IPS-NIHi7 (cell line): ENCODE results near the gene DEPDC4.
"Not testable (repeated sequence)": the region's sequence is repeated elsewhere in the genome, so short reads cannot be mapped to it uniquely, and the experiment has no call there.

Experiments used
- DNase-seq: peaks from one replicate; pipeline ENCODE4 v3.0.0; 2012; ENCODE audit warnings: mixed read lengths; ENCODE audit errors: extremely low spot score

DEPDC4 gene

DNA sequence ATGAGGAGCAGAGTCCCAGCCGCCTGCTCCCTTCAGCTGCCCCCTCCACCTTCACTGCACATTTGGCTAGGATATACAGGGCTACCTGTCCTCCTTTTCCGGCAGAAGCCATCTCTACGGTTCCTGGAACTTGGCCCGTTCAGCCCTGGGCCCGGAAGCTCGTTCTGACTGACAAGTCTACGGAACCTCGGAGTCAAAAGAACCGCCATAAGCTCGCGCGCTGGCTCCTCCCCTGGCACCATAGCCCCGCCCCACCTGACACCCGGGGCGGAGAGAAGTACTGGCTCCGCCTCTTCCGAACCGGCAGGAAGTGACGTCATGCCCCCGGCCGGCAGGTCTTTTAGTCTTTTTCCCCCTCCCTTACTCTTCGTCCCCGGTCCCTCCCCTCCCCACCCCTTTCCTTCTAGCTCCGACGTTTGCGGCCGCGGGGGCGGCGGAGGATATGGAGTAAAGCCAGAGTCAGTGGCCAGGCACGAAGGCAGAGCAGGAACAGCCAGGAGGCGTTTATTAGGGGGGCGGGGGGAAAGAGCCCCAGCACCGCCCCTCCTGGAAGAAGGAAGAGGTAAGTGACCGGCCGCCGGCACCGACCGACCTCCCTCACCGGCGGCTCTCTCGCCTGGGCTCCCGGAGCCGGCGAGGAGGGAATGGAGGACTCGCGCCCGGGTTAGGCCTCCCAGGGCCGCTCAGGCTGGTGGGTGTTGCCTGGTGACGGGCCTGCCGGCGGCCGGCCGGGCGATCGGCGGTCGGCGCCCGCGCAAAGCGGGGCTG, at the start of gene DEPDC4, which contains the start of gene SCYL2:
DEPDC4 (minus strand) TSS at position 245 of the 768 bp plus-strand sequence; CDS start at position 242, 3 bp downstream.
SCYL2 (plus strand) TSS at position 343 of the 768 bp plus-strand sequence. CDS start 15,794 bp downstream, outside the sequence.
- DNase-seq = peak; percentile 95

DNA sequence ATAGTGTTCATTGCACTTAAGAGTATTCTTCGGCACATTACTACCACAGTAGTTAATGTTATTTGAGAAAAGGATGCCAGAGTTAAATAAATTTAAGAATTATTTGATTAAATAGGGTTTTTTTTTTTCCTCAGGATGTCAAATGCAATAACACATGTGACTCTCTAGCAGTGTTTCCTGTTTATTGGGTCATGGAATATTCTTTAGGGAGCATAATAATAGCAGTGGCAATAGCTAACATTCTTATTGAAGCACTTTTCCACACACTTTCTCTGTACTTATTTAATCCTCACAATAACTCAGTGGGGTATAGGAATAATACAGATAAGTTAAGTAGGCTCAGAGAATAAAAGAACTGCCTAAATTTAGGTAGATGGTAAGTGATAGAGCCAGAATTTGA, 44.4 kb upstream of the DEPDC4 start:
- DNase-seq = no peak

DNA sequence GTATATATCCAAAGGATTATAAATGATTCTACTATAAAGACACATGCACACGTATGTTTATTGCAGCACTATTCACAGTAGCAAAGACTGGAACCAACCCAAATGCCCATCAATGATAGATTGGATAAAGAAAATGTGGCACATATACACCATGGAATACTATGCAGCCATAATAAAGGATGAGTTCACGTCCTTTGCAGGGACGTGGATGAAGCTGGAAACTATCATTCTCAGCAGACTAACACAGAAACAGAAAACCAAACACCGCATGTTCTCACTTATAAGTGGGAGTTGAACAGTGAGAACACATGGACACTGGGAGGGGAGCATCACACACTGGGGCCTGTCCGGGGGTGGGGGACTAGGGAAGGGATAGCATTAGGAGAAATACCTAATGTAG, 41.3 kb upstream of the DEPDC4 start:
- not testable (repeated sequence) for DNase-seq

DNA sequence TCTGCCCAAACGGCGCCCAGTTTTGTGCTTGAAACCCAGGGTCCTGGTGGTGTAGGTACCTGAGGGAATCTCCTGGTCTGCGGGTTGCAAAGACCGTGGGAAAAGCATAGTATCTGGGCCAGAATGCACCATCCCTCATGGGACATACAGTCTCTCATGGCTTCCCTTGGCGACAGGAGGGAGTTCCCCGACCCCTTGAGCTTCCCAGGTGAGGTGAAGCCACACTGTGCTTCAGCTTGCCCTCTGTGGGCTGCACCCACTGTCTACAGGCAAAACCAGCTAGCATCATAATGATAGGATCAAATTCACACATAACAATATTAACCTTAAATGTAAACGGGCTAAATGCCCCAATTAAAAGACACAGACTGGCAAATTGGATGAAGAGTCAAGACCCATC, 37.5 kb upstream of the DEPDC4 start:
- not testable (repeated sequence) for DNase-seq

DNA sequence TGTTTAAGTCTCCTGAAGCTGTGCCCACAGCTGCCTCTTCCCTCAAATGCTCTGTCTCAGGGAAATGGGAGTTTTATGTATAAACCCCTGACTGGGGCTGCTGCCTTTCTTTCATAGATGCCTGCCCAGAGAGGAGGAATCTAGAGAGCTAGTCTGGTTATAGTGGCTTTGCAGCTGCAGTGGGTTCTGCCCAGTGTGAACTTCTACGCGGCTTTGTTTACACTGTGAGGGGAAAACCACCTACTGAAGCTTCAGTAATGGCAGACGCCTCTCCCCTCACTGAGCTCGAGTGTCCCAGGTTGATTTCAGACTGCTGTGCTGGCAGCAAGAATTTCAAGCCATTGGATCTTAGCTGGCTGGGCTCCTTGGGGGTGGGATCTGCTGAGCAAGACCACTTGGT, 37.0 kb upstream of the DEPDC4 start:
- no peak for DNase-seq

DNA sequence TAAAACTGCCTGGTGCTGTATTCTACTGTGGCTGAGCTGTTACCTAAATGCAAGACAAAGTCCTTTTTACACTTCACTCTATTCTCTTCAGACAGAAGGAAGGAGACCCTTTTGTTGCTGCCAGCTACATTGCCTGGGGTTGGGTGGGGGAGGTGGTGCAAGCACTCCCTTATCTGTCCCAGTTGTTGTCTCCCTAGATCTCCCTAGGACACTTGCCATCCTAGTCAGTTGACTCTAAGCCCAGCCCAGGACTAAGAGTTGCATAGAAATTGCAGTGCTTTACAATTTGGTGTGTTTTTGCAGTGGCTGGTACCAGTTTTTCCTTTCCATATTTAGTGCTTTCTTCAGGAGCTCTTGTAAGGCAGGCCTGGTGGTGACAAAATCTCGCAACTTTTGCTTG, 35.2 kb upstream of the DEPDC4 start:
- no peak for DNase-seq

DNA sequence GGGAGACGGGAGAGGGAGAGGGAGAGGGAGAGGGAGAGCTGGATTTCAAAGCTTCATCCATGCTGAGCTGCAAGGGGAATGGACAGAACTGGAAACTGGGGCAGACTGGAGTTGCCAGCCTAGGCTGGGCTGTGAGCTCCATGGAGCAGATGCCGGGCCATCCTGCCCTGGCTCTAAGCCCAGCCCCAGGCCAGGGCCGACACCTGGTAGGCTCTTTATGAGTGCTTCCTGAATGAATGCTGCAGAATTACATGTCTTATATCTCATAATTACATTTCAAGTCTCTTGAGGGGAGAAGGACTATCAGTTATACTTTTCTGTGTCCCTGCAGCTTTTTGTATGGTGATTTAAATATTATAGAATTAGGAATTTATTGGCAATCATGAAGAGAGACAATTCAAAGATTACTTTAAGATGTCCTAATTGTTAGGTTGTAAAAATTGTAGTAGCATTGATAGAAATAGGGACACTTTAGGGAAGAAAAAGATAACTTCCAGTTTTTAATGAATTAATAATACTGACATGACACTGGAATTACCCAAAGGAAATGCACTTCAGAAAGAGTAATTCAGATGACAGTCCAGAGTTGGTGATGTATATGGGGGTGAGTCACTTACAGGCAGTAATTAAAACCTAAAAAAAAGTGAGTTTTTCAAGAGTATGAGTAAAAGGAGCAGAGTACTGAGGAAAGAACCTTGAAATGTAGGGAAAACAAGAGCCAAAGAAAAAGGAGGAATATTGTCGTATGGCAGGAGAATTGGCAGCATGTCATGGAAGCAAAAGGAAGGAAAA, 29.1 kb upstream of the DEPDC4 start:
- DNase-seq = no peak

DNA sequence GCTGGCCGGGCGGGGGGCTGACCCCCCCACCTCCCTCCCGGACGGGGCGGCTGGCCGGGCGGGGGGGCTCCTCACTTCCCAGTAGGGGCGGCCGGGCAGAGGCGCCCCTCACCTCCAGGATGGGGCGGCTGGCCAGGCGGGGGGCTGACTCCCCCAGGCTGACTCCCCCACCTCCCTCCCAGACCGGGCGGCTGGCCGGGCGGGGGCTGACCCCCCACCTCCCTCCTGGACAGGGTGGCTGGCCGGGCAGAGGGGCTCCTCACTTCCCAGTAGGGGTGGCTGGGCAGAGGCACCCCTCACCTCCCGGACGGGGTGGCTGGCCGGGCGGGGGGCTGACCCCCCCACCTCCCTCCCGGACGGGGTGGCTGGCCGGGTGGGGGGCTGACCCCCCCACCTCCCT, 27.5 kb upstream of the DEPDC4 start:
- DNase-seq = not testable (repeated sequence)

DNA sequence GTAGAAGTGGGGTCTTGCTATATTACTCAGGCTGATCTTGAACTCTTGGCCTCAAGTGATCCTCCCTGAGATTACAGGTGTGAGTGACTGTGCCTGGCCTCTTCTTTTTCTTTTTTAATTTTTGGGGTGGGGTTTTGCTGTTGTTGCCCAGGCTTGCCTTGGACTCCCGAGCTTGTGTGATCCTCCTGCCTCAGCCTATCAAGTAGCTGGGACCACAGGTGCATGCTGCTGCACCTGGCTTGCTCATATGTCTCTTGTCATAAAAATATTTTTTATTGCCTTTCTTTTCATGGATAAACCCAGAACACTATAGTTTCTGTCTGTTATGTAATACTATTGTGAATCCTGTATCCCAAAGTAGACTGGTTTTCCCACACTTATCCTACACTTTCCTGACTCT, 26.1 kb upstream of the DEPDC4 start:
- DNase-seq = no peak

DNA sequence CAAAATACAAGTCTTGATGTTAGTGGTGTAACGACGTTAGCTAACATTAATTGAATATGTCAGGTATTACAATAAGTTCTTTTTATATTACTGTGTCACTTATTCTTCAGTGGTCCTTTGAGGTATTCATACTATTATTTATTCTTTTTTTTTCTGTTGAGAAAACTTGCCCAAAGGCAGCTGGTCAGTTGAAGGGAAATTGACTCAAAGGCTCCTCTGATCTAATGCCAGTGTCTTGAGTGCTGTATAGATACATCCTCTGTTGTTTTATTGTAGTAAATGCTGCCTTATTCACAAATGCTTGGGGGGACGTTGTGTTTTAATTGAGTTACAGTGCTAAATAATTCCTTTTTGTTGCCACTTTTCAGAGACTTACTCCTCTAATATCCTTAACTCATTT, 23.1 kb upstream of the DEPDC4 start:
- no peak for DNase-seq

DNA sequence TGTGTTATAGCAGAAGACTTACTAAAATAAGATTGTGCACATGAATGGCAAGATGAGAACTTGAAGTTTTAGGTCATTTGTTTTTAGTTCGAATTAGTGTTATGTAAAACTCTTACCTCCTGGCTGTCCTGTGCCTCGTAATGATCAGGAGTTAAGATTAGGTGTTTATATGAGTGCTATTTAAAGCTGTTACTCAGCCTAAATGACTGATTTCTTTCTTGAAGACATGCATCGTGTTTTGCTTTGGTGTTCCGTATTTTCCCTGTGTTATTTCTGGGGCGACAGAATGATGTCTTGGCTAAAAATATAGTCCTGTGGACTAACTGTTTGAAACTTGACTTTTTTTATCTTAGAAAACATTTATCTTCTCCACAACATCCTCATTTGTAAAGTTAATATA, 22.2 kb upstream of the DEPDC4 start:
- DNase-seq = no peak

DNA sequence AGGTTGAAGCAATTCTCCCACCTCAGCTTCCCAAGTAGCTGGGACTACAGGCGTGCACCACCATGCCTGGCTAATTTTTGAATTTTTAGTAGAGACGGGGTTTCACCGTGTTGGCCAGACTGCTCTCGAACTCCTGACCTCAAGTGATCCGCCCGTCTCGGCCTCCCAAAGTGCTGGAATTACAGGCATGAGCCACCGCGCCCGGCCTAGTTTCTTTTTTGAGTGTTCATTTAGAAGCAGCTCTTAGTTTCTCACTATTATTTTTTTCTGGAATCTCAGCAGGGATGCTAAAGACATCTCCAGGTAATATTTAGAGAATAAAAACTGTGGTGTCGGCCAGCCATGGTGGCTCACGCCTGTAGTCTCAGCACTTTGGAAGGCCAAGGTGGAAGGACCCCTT, 17.7 kb upstream of the DEPDC4 start:
- DNase-seq = not testable (repeated sequence)

DNA sequence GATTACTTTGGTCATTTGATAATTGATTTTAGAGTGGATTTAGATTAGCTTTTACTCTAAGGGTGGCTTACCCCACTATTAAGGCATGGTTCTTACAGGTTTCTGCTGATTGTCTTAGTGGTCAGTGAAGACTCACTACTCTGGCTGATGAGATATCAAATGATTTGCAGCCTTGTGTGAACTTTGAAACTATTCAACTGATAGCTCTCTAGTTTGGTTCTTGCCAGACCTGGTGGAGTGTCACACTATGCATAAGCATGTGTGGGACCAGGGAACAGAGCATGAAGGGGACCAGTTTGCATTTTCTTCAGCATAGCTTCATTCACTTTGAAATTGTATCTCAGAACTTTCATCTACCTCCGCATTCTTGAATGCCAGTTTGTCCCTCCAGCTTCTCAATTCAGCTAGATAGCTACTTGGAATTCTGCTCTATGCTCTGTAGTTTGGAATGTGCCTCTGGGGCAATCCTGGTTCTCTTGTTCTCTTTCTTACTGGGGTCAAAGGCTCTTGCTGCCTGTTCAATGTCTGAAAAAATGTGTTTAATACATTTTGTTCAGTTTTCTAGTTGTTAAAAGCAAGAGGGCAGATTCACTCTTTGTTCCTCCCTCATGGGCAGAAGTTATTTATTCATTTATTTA, 12.8 kb upstream of the DEPDC4 start:
- DNase-seq = peak; percentile 16

DNA sequence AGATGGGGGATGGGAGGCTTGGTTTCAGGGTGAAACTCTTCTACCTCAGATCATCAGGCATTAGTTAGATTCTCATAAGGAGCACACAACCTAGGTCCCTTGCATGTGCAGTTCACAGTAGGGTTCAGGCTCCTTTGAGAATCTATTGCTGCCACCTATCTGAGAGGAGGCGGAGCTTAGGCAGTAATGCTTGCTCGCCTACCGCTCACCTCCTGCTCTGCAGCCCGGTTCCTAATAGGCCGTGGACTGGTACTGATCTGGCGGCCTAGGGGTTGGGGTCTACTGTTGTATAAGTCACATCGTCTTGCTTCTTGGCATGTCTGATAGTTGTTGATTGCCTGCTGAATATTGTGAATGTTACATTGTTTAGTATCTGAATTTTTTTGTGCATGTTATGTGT, 12.3 kb upstream of the DEPDC4 start:
- no peak for DNase-seq

DNA sequence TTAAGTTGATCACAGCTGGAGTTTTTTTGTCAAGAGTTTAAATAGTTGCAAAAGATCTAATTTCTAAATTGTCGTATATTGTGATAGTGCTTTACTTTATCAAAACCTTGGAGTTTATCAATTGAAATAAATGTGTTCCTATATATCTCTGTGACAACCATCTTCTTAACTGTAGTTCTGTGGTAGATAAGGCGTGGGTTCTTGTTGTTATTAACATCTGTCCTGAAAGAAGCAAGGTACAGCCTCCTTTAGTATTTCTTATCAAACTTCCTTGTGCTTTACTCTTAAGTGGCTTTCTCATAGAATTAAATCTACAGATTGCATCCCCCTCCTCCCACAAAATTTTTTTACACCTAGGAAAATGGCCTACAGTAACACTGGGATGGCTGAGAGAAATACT, 7.4 kb upstream of the DEPDC4 start:
- no peak for DNase-seq

DNA sequence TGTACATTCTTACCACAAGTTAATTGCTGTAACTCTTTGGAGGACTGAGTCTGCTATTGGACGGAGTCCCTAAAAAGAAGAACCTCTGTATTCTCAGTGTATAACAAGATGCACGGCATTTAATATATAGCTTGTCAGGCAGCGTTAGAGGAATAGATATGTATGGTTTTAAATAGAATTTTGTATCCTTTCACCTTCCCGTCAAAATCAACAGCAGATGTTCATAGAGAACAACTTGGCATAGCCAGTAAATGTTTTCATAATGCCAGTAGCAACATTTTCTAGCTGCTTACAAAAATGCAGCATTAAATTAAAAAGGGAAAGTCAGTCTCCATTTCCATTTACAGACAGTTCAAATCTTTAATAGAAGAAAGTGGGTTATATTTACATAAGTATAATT, 6.9 kb upstream of the DEPDC4 start:
- no peak for DNase-seq

DNA sequence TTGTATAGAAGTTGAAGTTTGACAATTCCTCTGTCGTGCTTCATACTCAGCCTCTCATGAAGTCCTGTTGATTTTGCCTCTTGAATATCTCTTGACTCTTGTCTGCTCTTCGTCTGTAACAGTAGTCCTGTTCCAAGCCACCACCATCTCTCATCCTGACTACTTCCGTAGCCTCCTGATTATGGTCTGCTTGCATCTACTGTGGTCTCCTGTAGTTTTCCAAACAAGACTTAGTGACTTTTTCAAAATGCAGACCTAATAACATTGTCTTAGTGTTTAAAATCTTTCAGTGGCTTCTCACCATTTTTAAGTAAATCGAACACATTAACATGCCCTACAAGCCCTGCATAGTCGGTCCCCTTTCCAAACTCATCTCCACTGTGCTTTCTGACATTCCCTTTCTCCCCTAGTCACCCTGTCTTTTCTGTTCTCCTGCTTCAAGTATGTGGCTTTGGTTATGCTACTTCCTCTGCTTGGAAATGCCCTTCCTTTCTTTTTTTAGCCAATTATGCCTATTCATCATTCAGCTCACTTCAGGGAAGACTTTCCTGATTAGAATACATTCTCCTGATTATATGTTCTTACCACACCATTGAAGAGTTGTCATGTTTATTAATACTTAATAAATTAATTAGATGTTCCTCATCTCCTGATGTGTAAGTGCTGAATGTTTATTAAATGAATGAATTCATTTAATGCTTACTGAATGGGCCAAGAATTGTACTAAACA, 2.1 kb upstream of the DEPDC4 start:
- no peak for DNase-seq

DNA sequence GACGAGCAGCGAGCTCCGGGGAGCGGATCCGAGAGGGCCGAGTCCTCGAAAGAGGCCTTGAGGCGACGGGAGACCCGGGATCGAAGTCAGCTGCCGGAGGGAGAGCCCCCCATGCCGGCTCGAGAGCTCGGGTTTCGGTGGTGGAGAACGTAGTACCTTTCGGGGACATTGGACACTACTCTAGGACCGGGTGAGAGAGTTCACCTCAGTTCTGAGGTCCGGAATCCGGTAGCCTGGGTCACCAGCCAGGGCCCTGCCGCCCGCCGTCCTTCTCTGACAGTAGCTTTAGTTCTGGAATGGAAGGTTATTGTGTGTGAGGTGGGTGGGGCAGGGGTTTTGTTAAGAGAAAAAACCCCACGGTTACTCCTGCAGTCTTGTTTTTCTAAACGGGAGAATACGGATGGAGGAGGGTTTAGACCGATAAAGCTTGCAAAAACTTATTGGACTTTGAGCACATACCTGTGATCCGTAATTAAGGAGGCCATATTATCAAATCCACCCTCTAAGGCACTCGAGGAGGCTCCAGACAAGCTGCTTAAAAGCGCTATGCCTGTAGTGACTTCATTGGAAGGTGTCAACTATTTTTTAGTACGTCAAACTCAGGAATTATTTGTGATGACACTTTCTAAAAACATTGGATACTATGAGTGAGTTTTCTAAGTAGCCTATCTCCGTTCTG, 863 bp upstream of the DEPDC4 start:
- DNase-seq = no peak

DNA sequence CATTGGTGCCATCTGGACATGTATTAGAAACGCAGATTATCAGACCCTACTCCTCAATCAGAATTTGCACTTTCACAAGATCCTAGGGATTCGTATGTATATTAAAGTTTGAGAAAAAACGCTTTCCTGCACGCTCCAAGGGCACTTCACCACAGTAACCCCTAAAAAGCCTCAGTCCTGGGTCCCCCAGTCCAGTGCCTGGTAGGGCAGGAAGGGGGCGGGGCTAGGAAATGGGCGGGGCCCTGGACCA, 369 bp downstream of the DEPDC4 start:
- DNase-seq = peak; percentile 96

DNA sequence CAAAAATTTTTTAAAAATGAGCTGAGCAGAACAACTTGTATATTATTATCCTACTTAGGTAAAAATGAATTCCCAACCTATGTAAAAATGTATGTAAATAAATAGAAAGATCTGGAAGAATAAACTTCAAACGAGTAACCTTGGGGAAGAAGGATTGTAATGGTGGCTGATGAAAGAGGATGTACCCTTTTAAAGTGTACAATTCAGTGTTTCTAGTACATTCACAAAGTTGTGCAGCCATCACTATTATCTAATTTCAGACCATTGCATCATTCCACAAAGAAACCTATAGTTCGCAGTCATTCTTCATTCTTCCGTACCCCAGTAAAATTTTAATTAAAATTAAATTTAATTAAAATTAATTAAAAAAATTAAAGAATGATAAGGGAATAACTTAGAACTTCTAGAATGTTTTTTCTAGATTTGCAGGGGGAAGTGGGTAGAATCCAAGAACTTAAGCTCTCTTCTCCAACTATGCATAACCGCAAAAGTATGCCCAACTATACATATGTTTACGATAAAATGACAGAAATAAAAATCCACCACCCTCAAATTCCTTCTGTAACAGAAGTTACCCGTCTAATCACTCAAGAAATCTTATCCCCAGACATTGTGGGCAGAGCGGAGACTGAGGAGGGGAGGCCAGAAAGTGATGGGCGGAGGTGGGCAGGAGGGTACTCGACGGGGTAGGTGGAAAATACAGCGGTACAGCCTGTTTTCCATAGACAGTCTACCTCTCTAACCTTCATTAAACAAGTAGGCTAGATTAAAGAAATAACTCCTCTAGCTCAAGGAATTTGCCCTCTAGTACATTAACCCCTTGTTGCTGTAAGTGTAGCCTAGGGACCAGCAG, 921 bp downstream of the DEPDC4 start:
- DNase-seq = peak; percentile 16

DNA sequence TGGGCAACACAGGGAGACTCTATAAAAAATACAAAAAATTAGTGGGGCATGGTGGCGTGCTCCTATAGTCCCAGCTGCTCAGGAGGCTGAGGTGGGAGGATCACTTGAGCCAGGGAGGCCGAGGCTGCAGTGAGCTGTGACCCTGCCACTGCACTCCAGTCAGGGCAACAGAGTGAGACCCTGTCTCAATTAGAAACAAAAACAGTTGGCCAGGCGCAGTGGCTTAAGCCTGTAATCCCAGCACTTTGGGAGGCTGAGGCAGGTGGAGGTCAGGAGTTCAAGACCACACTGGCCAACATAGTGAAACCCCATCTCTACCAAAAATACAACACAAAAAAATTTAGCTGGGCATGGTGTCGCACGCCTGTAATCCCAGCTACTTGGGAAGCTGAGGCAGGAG, 1.8 kb downstream of the DEPDC4 start:
- DNase-seq = not testable (repeated sequence)
